ENCODE measurements around the gene MATR3. TPM values are rescaled to one million over a fixed set of nuclear protein-coding genes. Genes with fewer than 3 reads are reported as not detected.

The MATR3 gene
- total RNA-seq (100 to 1,000 TPM; 171 to 177 TPM), polyA plus RNA-seq (ENCODE audit: insufficient read length in 6 of 6) (100 to 1,000 TPM; 516 to 638 (median 567) TPM)
- long read RNA-seq, donor 1, full-length matches to known transcripts = 49 of 518 reads
- long read RNA-seq, donor 1, partial matches to known transcripts = 469 of 518 reads
- long read RNA-seq, donor 1, other reads (novel, unspliced or antisense) = 0 of 518 reads
- long read RNA-seq, donor 2, full-length matches to known transcripts = 28 of 359 reads
- long read RNA-seq, donor 2, partial matches to known transcripts = 331 of 359 reads
- long read RNA-seq, donor 2, other reads (novel, unspliced or antisense) = 0 of 359 reads
- long read RNA-seq, donor 3, full-length matches to known transcripts = 61 of 285 reads
- long read RNA-seq, donor 3, partial matches to known transcripts = 224 of 285 reads
- long read RNA-seq, donor 3, other reads (novel, unspliced or antisense) = 0 of 285 reads
- long read RNA-seq, donor 4, full-length matches to known transcripts = 6 of 24 reads
- long read RNA-seq, donor 4, partial matches to known transcripts = 14 of 24 reads
- long read RNA-seq, donor 4, other reads (novel, unspliced or antisense) = 4 of 24 reads
- long read RNA-seq, donor 5, full-length matches to known transcripts = 36 of 303 reads
- long read RNA-seq, donor 5, partial matches to known transcripts = 267 of 303 reads
- long read RNA-seq, donor 5, other reads (novel, unspliced or antisense) = 0 of 303 reads
- long read RNA-seq, donor 6, full-length matches to known transcripts = 48 of 339 reads
- long read RNA-seq, donor 6, partial matches to known transcripts = 291 of 339 reads
- long read RNA-seq, donor 6, other reads (novel, unspliced or antisense) = 0 of 339 reads
- long read RNA-seq, donor 7, full-length matches to known transcripts = 20 of 140 reads
- long read RNA-seq, donor 7, partial matches to known transcripts = 115 of 140 reads
- long read RNA-seq, donor 7, other reads (novel, unspliced or antisense) = 5 of 140 reads
- long read RNA-seq, donor 8, full-length matches to known transcripts = 31 of 240 reads
- long read RNA-seq, donor 8, partial matches to known transcripts = 209 of 240 reads
- long read RNA-seq, donor 8, other reads (novel, unspliced or antisense) = 0 of 240 reads
- long read RNA-seq, donor 9 = 0 reads
- long read RNA-seq, donor 10, partial matches to known transcripts = 3 of 4 reads
- long read RNA-seq, donor 10, other reads (novel, unspliced or antisense) = 1 of 4 reads
- long read RNA-seq, donor 11, full-length matches to known transcripts = 60 of 541 reads
- long read RNA-seq, donor 11, partial matches to known transcripts = 481 of 541 reads
- long read RNA-seq, donor 11, other reads (novel, unspliced or antisense) = 0 of 541 reads
- long read RNA-seq, donor 12, full-length matches to known transcripts = 21 of 250 reads
- long read RNA-seq, donor 12, partial matches to known transcripts = 229 of 250 reads
- long read RNA-seq, donor 12, other reads (novel, unspliced or antisense) = 0 of 250 reads

GRCh38 chr5:139293507-139294373 lies at the start of gene MATR3:
MATR3 (plus strand) TSS chr5:139293740; CDS start chr5:139307416, 13,676 bp downstream.
- DNase-seq = peak; percentile 96 to 98 (median 97)
- TF ChIP-seq CTCF (IDR thresholded peaks at IDR 0.05) = no peak
- ATAC-seq = peak; percentile 94
- Histone ChIP-seq H3K4me1 (peaks cover 31 to 39% of the 10 kb centered on the region in 2 donors), H3K9me3 (no peaks in the 10 kb centered on the region), H3K36me3 (no peaks in the 10 kb centered on the region), H3K27ac (peak within 1 kb of the TSS; percentile 98 to 100), H3K4me3 (peak within 1 kb of the TSS; percentile 78 to 84), H3K27me3 (no peaks in the 10 kb centered on the region)
- intact Hi-C loops (cut with DNase I) = no loop called here

- peak overlapping the region in 1 of 2 donors; percentile 2 for H3K27ac ChIP-seq
- H3K36me3 ChIP-seq = no peaks in the 10 kb centered on the region
- H3K4me1 ChIP-seq = peaks cover 0 to 11% of the 10 kb centered on the region in 2 donors
- DNase-seq (no peak), ATAC-seq (no peak)
- H3K4me3 ChIP-seq = no peak overlapping the region
- H3K27me3 ChIP-seq = no peaks in the 10 kb centered on the region
- TF ChIP-seq CTCF (IDR thresholded peaks at IDR 0.05) = no peak
- intact Hi-C loops (cut with DNase I) = no loop called here
- no peaks in the 10 kb centered on the region for H3K9me3 ChIP-seq
These were observed 47.8 kb upstream of the MATR3 start for GRCh38 chr5:139245637-139246339.

- DNase-seq (peak in 2 of 4 donors; percentile 63 to 65), ATAC-seq (peak; percentile 74)
- no peaks in the 10 kb centered on the region for H3K36me3 ChIP-seq
- peaks cover 0 to 11% of the 10 kb centered on the region in 2 donors for H3K4me1 ChIP-seq
- H3K27ac ChIP-seq = peak overlapping the region in 1 of 2 donors; percentile 2
- no peaks in the 10 kb centered on the region for H3K27me3 ChIP-seq
- no peaks in the 10 kb centered on the region for H3K9me3 ChIP-seq
- no peak overlapping the region for H3K4me3 ChIP-seq
- no peak for TF ChIP-seq CTCF (IDR thresholded peaks at IDR 0.05)
- intact Hi-C loops (cut with DNase I) = no loop called here
These were observed 47.1 kb upstream of the MATR3 start for GRCh38 chr5:139246394-139246793.
